K562 (cell line): ENCODE results near the gene SAMD11. TPM values are rescaled to one million over a fixed set of nuclear protein-coding genes. Genes with fewer than 3 reads are reported as not detected.

Experiments
- ARHGAP35 ChIP-seq: fragments of 450-650 bp; IDR thresholded peaks from 2 replicates; pipeline ENCODE4 v1.6.1; 2018; ENCODE audit not compliant: partially characterized antibody
- CREB3 ChIP-seq: fragments of 450-650 bp; conservative IDR thresholded peaks from 2 replicates; pipeline ENCODE4 v1.6.1; 2016; ENCODE audit warnings: missing genetic modification characterization, low read depth, mild to moderate bottlenecking, missing compliant biosample characterization, moderate library complexity
- DLX4 ChIP-seq: fragments of 250-450 bp; sonication (Bioruptor Pico); IDR thresholded peaks from 2 replicates; pipeline ENCODE4 v1.6.1; 2021; ENCODE audit warnings: mild to moderate bottlenecking
- HLTF ChIP-seq: fragments of 450-650 bp; IDR thresholded peaks from 2 replicates; pipeline ENCODE4 v1.6.1; 2016
- HOXB6 ChIP-seq: fragments of 250-450 bp; sonication (Bioruptor Pico); IDR thresholded peaks from 2 replicates; pipeline ENCODE4 v1.5.1; 2022; ENCODE audit warnings: mild to moderate bottlenecking, borderline replicate concordance
- IRF9 ChIP-seq: fragments of 450-650 bp; IDR thresholded peaks from 2 replicates; pipeline ENCODE4 v1.6.1; 2016; ENCODE audit warnings: missing biosample characterization, missing genetic modification characterization
- NFIC ChIP-seq: fragments of 450-650 bp; IDR thresholded peaks from 2 replicates; pipeline ENCODE4 v1.6.1; 2017; ENCODE audit warnings: mild to moderate bottlenecking, inconsistent platforms
- PHB2 ChIP-seq: fragments of 450-650 bp; IDR thresholded peaks from 2 replicates; pipeline ENCODE4 v1.6.1; 2017; ENCODE audit warnings: low read depth
- RREB1 ChIP-seq: fragments of 250-450 bp; sonication (Bioruptor Pico); IDR thresholded peaks from 2 replicates; pipeline ENCODE4 v1.4.0; 2020
- SAFB2 ChIP-seq: fragments of 200-400 bp; formaldehyde crosslinking; IDR thresholded peaks from 2 replicates; pipeline ENCODE4 v1.6.1; 2018; ENCODE audit warnings: borderline replicate concordance, low read length, low read depth, moderate library complexity; ENCODE audit not compliant: severe bottlenecking
- SMAD4 ChIP-seq: fragments of 250-450 bp; sonication (Bioruptor Pico); conservative IDR thresholded peaks from 2 replicates; pipeline ENCODE4 v1.8.0; 2021; ENCODE audit warnings: inconsistent platforms, mild to moderate bottlenecking, moderate library complexity
- ZBTB43 ChIP-seq: sonication (generic); formaldehyde crosslinking; IDR thresholded peaks from 2 replicates; pipeline ENCODE4 v1.8.0; 2023; ENCODE audit warnings: mild to moderate bottlenecking, missing genetic modification reagents
- ZKSCAN3 ChIP-seq: fragments of 250-450 bp; sonication (Bioruptor Pico); IDR thresholded peaks from 2 replicates; pipeline ENCODE4 v1.4.0; 2020
- ZNF277 ChIP-seq: fragments of 250-450 bp; sonication (Bioruptor Pico); IDR thresholded peaks from 2 replicates; pipeline ENCODE4 v1.8.0; 2022; ENCODE audit warnings: inconsistent platforms, mild to moderate bottlenecking, moderate library complexity, borderline replicate concordance
- ZNF316 ChIP-seq: fragments of 450-650 bp; IDR thresholded peaks from 2 replicates; pipeline ENCODE4 v1.6.1; 2016
- polyA plus RNA-seq, 8 experiments: library from polyadenylated mRNA; depleted of rRNA in 4 of 8; stranded (reverse) in 5 of 8; unstranded in 3 of 8; fragments of >200 nt; fragmentation: Nextera tagmentation in 2 of 8; fragmentation: Illumina TruSeq in 1 of 8; extraction: Ambion mirVana in 2 of 8; extraction: Trizol in 1 of 8; gene quantifications; 2 replicates each; pipeline versions ENCODE4 v1.2.1 to v1.2.3, GENCODE V29; 2011 to 2014; ENCODE audit warnings: inconsistent platforms in 1 of 8, missing spikeins in 1 of 8
- total RNA-seq, 7 experiments: library from RNA; depleted of rRNA in 6 of 7; stranded (reverse); fragments of >200 nt in 6 of 7; fragmentation: Illumina TruSeq in 2 of 7; extraction: Trizol in 2 of 7; gene quantifications; 2 replicates each; pipeline versions ENCODE4 v1.2.1 to v1.2.3, GENCODE V29; 2011 to 2021; ENCODE audit warnings: low replicate concordance in 1 of 7

Gene SAMD11
- total and polyA plus RNA-seq, 9 of the 15 experiments (the other 6 are each of a cell fraction or from before 2014, with no cell fraction given), result 0.07 to 0.82 (median 0.11) TPM; not detected in 2

- peak; percentile 86 for TF ChIP-seq SMAD4
- no peak for TF ChIP-seq RREB1 (CRISPR knock-in tag)
- TF ChIP-seq ZNF277 (CRISPR knock-in tag), result no peak
- TF ChIP-seq DLX4 (CRISPR knock-in tag), result no peak
- no peak for TF ChIP-seq PHB2
- peak; percentile 30; the same call in 1 of the 2 replicates for TF ChIP-seq NFIC
- no peak for TF ChIP-seq HLTF
- TF ChIP-seq IRF9 (tag), result no peak
- TF ChIP-seq SAFB2, result no peak
- no peak for TF ChIP-seq ZBTB43
- TF ChIP-seq ARHGAP35, result no peak
- TF ChIP-seq CREB3 (tag), result no peak
- TF ChIP-seq HOXB6 (CRISPR knock-in tag), result no peak
- no peak for TF ChIP-seq ZNF316
- TF ChIP-seq ZKSCAN3 (CRISPR knock-in tag), result no peak
These were observed 36.8 kb downstream of the SAMD11 start, which contains the start of gene KLHL17 (continued) for GRCh38 chr1:960363-961131.
